Caco-2 (cell line): ENCODE measurements around the gene KRT39. TPM values are rescaled to one million over a fixed set of nuclear protein-coding genes. Genes with fewer than 3 reads are reported as not detected.

Experiments
- BruUV-seq: library from RNA; stranded (reverse); fragments of 400-500 nt; replicated peaks from 2 replicates; lab custom pipeline; 2021; lab: Mats Ljungman, UMichigan
- CTCF ChIA-PET: fragments of 300-600 bp; sonication (Branson Sonifier 250); formaldehyde crosslinking; loops from one replicate; lab custom pipeline; 2022; ENCODE audit warnings: antibody characterized with exemption; lab: Charles Lee
- POLR2A ChIA-PET: fragments of 300-600 bp; sonication (Branson Sonifier 250); formaldehyde crosslinking; loops from one replicate; lab custom pipeline; 2022; ENCODE audit warnings: antibody characterized with exemption; lab: Charles Lee
- DNase-seq, 2 experiments: peaks; one replicate each; pipeline versions ENCODE4 v3.0.0 to v3.0.0-alpha.2; 2020 to 2022
- H3K27me3 ChIP-seq: replicated peaks from 2 replicates; pipeline ENCODE4 v1.6.0; 2011; ENCODE audit warnings: low read length; ENCODE audit not compliant: control insufficient read depth, insufficient read depth
- H3K36me3 ChIP-seq: 2 replicates; pipeline ENCODE4 v1.5.1; 2011; ENCODE audit warnings: low read length; ENCODE audit not compliant: control insufficient read depth, insufficient read depth
- H3K4me1 ChIP-seq: fragments of 250-450 bp; sonication (Bioruptor Pico); 2 replicates; pipeline ENCODE4 v1.5.1; 2020; ENCODE audit warnings: mild to moderate bottlenecking
- H3K4me3 ChIP-seq: 2 replicates; pipeline ENCODE4 v1.5.1; 2011; ENCODE audit warnings: low read depth, mild to moderate bottlenecking, control low read depth, low read length
- H3K9me3 ChIP-seq: fragments of 250-450 bp; sonication (Bioruptor Pico); 2 replicates; pipeline ENCODE4 v1.5.1; 2020; ENCODE audit warnings: mild to moderate bottlenecking, moderate library complexity
- H3K27ac Mint-ChIP-seq: one replicate; pipeline ENCODE4 v1.8.0; 2022; ENCODE audit warnings: mixed read lengths; ENCODE audit not compliant: unreplicated experiment
- H3K27me3 Mint-ChIP-seq: one replicate; pipeline ENCODE4 v1.8.0; 2022; ENCODE audit warnings: mixed read lengths; ENCODE audit not compliant: insufficient read depth, unreplicated experiment
- H3K36me3 Mint-ChIP-seq: one replicate; pipeline ENCODE4 v1.8.0; 2022; ENCODE audit warnings: mild to moderate bottlenecking, mixed read lengths; ENCODE audit not compliant: insufficient read depth, unreplicated experiment
- H3K4me1 Mint-ChIP-seq: one replicate; pipeline ENCODE4 v1.8.0; 2022; ENCODE audit warnings: low read depth, mixed read lengths; ENCODE audit not compliant: unreplicated experiment
- H3K4me3 Mint-ChIP-seq: one replicate; pipeline ENCODE4 v1.8.0; 2022; ENCODE audit warnings: mild to moderate bottlenecking, moderate library complexity, mixed read lengths; ENCODE audit not compliant: unreplicated experiment
- H3K9me3 Mint-ChIP-seq: one replicate; pipeline ENCODE4 v1.8.0; 2022; ENCODE audit warnings: mixed read lengths; ENCODE audit not compliant: unreplicated experiment
- CTCF ChIP-seq, 2 experiments: fragments of 200-600 bp in 1 of 2; IDR thresholded peaks; 1 replicate in 1 of 2; 2 replicates in 1 of 2; pipeline versions ENCODE4 v1.5.1 to v1.8.0; 2011 to 2022; ENCODE audit warnings: antibody characterized with exemption in 1 of 2, control low read depth in 1 of 2, inconsistent platforms in 1 of 2, low read depth in 1 of 2, low read length in 1 of 2, mild to moderate bottlenecking in 1 of 2, moderate library complexity in 1 of 2; ENCODE audit not compliant: insufficient read depth in 1 of 2, severe bottlenecking in 1 of 2, unreplicated experiment in 1 of 2
- intact Hi-C: fragments of 100-400 bp; cut with micrococcal nuclease; formaldehyde crosslinking; loops from one replicate; pipeline ENCODE4 v1.10.0; 2022; ENCODE audit not compliant: unreplicated experiment
- total RNA-seq: library from RNA; stranded (reverse); gene quantifications from 2 replicates; pipeline ENCODE4 v1.2.3, GENCODE V29; 2022

KRT39 gene
- total RNA-seq, 1 experiment from 2014 or later: not detected

DNA sequence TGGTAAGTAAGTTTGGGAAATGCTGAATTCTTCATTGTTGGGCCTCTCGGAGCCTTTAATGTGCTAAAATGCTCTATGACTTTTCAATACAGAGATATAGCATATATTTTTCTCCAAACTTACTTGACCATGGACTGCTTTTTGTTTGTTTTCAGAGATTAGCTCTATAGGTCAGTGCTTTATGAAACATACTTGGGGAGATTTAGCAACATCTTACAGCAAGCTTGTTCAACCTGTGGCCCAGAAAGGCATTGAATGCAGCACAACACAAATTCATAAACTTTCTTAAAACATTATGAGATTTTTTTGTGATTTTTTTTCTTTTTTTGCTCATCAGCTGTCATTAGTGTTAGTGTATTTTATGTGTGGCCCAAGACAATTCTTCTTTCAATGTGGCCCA, 43.2 kb upstream of the KRT39 start:
- intact Hi-C loops: loop anchor here (1.0 kb wide), 6 partner anchors 38 to 172 kb away; no protein-coding TSS in a partner anchor
- DNase-seq: no peak
- POLR2A ChIA-PET: interaction anchor here (1.7 kb wide), 1 partner anchor 49 kb away, joined by 10 read pairs; no protein-coding TSS in a partner anchor

DNA sequence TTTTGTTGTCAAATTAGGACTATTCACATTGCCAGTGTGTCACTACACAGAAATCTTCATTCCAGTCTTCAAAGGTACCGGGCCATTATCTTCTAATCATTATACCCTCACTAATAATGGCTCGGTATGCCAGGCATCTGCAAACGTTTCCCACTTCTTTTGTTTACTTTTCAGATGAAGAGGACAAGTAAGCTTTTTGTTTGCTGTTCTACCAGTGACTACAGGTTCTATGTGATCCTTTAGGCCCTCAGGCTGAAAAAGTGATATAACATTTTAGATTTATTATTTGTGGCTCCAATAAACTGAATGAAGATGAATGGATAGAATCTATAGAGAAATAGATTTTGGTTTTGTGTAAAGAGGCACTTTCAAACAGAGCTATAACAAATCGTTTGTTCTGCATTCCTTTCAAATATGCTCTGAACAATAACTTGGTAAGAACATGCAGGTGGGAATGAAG, 42.6 kb upstream of the KRT39 start:
- intact Hi-C loops: loop anchor here (1.0 kb wide), 6 partner anchors 39 to 173 kb away; no protein-coding TSS in a partner anchor
- CTCF ChIA-PET: no interaction called here

More for the DNA sequence above, 43.2 kb upstream of the KRT39 start:
- no peak for TF ChIP-seq CTCF (IDR thresholded peaks at IDR 0.05; ENCODE audit: insufficient read depth in 1 of 2, low read depth in 1 of 2, low read length in 1 of 2, severe bottlenecking in 1 of 2, unreplicated experiment in 1 of 2)
- CTCF ChIA-PET: no interaction called here
- peaks cover 20% of the 10 kb centered on the region for H3K36me3 Mint-ChIP-seq
- Histone ChIP-seq H3K36me3 (no peaks in the 10 kb centered on the region), H3K4me3 (no peak overlapping the region), H3K27me3 (no peaks in the 10 kb centered on the region), H3K9me3 (peaks cover 12% of the 10 kb centered on the region; the same call in 1 of the 2 replicates), H3K4me1 (peaks cover 50% of the 10 kb centered on the region)
- peak overlapping the region; percentile 94 for H3K27ac Mint-ChIP-seq
- BruUV-seq: TSS peak; percentile 70
- no peak overlapping the region for H3K4me3 Mint-ChIP-seq
- no peaks in the 10 kb centered on the region for H3K27me3 Mint-ChIP-seq
- peaks cover 47% of the 10 kb centered on the region for H3K4me1 Mint-ChIP-seq
- peaks cover 29% of the 10 kb centered on the region for H3K9me3 Mint-ChIP-seq

DNA sequence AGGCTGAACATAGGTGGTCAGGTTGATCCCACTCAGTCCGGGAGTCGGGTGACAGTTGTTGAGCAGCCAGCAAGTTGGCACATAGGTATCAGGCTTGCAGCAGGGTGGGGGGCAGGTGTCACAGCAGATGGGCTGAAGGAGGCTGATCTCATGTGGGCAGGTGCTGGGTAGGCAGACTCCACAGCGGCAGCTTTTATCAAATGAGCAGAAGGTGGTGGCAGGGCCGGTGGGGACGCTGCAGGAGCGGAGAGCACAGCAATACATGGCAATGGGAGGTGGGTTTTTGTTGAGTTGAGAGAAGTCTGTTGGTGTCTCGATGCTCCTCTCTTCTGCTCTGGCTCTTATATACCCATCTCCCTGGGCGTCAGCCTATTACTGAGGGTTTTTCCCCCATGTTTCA, 42.1 kb upstream of the KRT39 start, which contains the start of gene KRTAP3-1:
TSS of gene KRTAP3-1 (minus strand) at position 318 of the 400 bp plus-strand sequence. CDS start at position 264, 54 bp downstream.
- H3K4me1 ChIP-seq: peaks cover 50% of the 10 kb centered on the region
- H3K9me3 ChIP-seq: peaks cover 12% of the 10 kb centered on the region; the same call in 1 of the 2 replicates
- TF ChIP-seq CTCF (IDR thresholded peaks at IDR 0.05; ENCODE audit: insufficient read depth in 1 of 2, low read depth in 1 of 2, low read length in 1 of 2, severe bottlenecking in 1 of 2, unreplicated experiment in 1 of 2): no peak
- Mint-ChIP-seq H3K27ac (peak within 1 kb of the TSS; percentile 94), H3K9me3 (peaks cover 27% of the 10 kb centered on the region), H3K27me3 (no peaks in the 10 kb centered on the region), H3K4me1 (peaks cover 53% of the 10 kb centered on the region), H3K4me3 (peak within 1 kb of the TSS; percentile 42), H3K36me3 (peaks cover 20% of the 10 kb centered on the region)
- H3K36me3 ChIP-seq: no peaks in the 10 kb centered on the region
- no peak within 1 kb of the TSS for H3K4me3 ChIP-seq
- no TSS peak for BruUV-seq
- CTCF ChIA-PET: no interaction called here
- intact Hi-C loops: loop anchor here (1.0 kb wide), 6 partner anchors 39 to 173 kb away; no protein-coding TSS in a partner anchor
- H3K27me3 ChIP-seq: no peaks in the 10 kb centered on the region
- POLR2A ChIA-PET: interaction anchor here (1.7 kb wide), 1 partner anchor 50 kb away, joined by 10 read pairs; no protein-coding TSS in a partner anchor
- DNase-seq: peak; percentile 57 to 66

More for the DNA sequence above, 42.6 kb upstream of the KRT39 start:
- Mint-ChIP-seq H3K9me3 (peaks cover 27% of the 10 kb centered on the region), H3K27ac (peak overlapping the region; percentile 94), H3K36me3 (peaks cover 20% of the 10 kb centered on the region), H3K4me3 (peak overlapping the region; percentile 42), H3K4me1 (peaks cover 52% of the 10 kb centered on the region), H3K27me3 (no peaks in the 10 kb centered on the region)
- no peak overlapping the region for H3K4me3 ChIP-seq
- BruUV-seq: no TSS peak
- no peaks in the 10 kb centered on the region for H3K27me3 ChIP-seq
- peak; percentile 83 to 86 for DNase-seq
- POLR2A ChIA-PET: interaction anchor here (1.7 kb wide), 1 partner anchor 50 kb away, joined by 10 read pairs; no protein-coding TSS in a partner anchor
- no peaks in the 10 kb centered on the region for H3K36me3 ChIP-seq
- TF ChIP-seq CTCF (IDR thresholded peaks at IDR 0.05; ENCODE audit: insufficient read depth in 1 of 2, low read depth in 1 of 2, low read length in 1 of 2, severe bottlenecking in 1 of 2, unreplicated experiment in 1 of 2): no peak
- peaks cover 12% of the 10 kb centered on the region; the same call in 1 of the 2 replicates for H3K9me3 ChIP-seq
- peaks cover 50% of the 10 kb centered on the region for H3K4me1 ChIP-seq
